22Rv1 (cell line): ENCODE measurements around the gene SND1.

ENCODE experiments used
- ZFX ChIP-seq: fragments of 450-650 bp; IDR thresholded peaks from 2 replicates; pipeline ENCODE4 v1.6.1; 2017; ENCODE audit warnings: antibody characterized with exemption, borderline replicate concordance
- TF ChIP-seq, protein P1 (sequence below): fragments of 450-650 bp; IDR thresholded peaks from 2 replicates; pipeline ENCODE4 v1.5.1; 2017; ENCODE audit warnings: mild to moderate bottlenecking

DNA sequence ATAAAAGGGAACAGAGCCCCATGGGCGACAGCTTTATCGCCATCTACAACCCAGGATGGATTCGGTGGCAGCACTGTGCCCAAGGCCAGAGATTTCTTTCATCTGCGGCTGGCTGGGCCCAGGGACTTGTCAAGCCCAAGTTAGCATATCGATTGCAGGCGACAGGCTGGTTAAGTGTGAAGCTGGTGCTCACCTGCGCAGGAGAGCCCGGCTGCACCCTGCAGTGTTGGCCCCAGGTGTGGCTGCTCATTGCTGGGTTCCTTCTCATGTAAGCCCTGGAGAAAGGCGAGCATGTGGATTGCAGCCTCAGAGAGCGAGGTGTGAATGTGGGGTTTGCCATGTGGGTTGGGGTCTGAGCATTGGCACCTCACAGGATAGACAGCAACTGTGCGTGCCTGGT lies 419.8 kb downstream of the SND1 start:
- TF ChIP-seq, protein P1, sequence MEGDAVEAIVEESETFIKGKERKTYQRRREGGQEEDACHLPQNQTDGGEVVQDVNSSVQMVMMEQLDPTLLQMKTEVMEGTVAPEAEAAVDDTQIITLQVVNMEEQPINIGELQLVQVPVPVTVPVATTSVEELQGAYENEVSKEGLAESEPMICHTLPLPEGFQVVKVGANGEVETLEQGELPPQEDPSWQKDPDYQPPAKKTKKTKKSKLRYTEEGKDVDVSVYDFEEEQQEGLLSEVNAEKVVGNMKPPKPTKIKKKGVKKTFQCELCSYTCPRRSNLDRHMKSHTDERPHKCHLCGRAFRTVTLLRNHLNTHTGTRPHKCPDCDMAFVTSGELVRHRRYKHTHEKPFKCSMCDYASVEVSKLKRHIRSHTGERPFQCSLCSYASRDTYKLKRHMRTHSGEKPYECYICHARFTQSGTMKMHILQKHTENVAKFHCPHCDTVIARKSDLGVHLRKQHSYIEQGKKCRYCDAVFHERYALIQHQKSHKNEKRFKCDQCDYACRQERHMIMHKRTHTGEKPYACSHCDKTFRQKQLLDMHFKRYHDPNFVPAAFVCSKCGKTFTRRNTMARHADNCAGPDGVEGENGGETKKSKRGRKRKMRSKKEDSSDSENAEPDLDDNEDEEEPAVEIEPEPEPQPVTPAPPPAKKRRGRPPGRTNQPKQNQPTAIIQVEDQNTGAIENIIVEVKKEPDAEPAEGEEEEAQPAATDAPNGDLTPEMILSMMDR, result no peak
- TF ChIP-seq ZFX, result no peak
